ENCODE data around the gene KRTAP6-1. TPM values are rescaled to one million over a fixed set of nuclear protein-coding genes. Genes with fewer than 3 reads are reported as not detected.

KRTAP6-1 gene, protein sequence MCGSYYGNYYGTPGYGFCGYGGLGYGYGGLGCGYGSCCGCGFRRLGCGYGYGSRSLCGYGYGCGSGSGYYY
- not detected in 2 replicates for total RNA-seq

DNA sequence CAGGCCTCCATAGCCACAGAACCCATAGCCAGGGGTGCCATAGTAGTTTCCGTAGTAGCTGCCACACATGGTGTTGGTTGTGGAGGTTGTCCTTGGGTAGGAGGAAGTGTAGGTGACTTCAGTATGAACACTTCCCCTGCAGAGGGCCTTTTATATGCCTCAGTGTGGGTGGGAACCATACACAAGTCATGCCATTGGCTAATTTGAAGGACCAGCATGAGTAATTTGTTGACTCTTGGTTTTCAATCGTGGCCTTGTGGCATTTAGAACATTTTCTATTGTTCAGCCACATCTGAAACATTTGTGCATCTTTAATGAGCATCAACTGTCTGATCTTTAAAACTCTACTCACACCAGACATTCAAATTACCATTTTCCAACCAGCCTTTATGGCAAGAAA, at the start of gene KRTAP6-1:
TSS of gene KRTAP6-1 (minus strand) at position 95 of the 400 bp plus-strand sequence. CDS start at position 69, 26 bp downstream.

DNA sequence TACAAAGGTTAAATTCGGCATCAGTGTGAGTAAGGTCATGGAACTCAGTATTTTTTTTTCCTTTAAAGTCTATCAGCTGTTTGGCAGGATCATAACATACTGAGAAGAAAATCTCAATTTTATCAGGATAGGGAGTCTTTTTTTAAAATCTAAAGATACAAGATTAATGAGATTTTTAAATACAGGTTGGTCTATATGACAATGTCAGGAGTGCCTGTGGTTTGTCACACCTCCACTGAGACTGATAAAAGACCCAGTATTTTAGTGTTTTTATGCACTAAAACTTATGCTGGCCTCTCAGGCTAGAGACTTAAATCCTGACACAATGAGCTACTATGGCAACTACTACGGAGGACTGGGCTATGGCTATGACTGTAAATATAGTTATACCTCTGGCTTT, 28.8 kb upstream of the KRTAP6-1 start, which contains the start of gene KRTAP20-3:
TSS of gene KRTAP20-3 (plus strand) at position 301 of the 400 bp plus-strand sequence.

DNA sequence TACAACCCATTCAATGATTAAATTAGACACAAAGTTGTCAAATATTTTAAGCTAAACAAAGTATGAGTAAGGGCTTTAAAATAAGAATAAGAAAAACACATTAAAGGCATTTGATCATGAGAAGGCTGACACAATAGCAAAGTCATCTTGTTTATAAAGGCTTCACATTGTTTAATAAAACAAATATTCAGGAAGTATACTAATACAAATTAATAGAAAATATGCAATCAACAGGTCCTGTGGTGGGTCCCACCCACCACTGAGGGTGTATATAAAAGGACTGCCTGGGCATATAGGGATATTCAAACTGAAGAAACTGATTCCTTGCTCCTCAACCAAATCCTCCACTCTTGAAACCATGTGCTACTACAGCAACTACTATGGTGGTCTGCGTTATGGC, 21.2 kb upstream of the KRTAP6-1 start, which contains the start of gene KRTAP20-2:
TSS of gene KRTAP20-2 (plus strand) at position 301 of the 400 bp plus-strand sequence. CDS start at position 359, 58 bp downstream.

DNA sequence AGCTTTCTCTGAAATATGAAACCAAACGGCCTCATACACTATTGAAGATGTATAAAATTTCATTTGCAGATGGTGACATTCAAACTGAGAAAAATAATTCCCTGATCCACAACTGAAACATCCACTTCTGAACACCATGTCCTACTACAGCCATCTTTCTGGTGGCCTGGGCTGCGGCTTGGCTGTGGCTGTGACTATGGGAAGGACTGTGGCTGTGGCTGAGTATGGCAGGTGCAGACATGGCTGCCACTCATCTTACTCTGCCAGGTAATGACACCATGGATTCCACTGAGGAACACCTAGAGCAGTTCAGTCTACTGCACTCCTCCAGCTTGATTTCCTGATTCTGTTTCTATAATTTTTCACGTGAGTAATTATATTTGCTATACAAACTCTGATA, 6.8 kb upstream of the KRTAP6-1 start, which contains the start of gene KRTAP20-4:
TSS of gene KRTAP20-4 (plus strand) at position 106 of the 400 bp plus-strand sequence.

DNA sequence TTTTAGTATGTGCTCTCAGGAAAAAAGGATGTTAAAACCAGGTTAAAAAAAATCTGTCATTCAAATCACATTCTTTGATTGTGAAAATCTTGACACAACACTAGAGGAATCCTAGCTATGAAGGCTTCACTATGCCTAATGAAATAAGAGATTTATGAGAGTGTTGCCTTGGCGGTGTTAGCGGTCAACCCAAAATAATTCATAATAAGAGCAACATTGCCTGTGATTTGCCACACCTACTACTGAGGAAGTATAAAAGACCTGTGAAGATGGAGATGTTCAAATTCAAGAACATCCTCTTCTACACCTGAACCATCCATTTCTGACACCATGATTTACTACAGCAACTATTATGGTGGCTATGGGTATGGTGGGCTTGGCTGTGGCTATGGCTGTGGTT, 2.4 kb upstream of the KRTAP6-1 start, which contains the start of gene KRTAP20-1:
TSS of gene KRTAP20-1 (plus strand) at position 301 of the 400 bp plus-strand sequence. CDS start at position 331, 30 bp downstream.

DNA sequence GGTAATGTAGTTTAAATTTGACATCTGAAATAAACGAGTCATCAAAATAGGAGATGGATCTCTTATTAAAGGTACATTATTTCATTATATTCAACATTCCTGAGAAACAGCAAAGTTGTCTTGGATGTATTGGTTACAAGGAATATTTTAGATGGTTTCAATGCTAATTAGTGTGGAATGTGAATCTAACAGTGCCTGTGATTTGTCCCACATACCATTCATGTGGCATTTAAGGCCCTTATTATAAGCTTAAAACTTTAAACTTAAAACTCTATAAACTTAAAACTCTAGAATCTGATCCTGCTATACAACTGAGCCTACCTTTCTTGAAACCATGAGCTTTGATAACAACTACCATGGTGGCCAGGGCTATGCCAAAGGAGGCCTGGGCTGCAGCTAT, 12.9 kb downstream of the KRTAP6-1 start, which contains the start of gene KRTAP22-1:
TSS of gene KRTAP22-1 (plus strand) at position 301 of the 400 bp plus-strand sequence.

DNA sequence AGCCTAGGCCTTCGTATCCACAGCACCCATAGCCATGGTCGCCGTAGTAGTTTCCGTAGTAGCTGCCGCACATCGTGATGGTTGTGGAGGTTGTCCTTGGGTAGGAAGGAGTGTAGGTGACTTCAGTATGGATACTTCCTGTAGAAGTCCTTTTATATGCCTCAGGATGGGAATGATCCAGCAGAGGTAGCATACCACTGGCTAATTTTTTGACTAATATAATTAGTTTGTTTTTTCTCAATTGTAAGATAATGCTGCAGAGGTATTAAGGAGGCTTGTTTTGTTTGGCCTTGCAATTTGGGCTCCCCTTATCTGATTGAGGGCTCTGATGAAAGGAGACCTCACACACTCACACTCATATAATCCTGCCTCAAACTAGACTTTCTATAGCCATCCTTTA, 14.9 kb downstream of the KRTAP6-1 start, which contains the start of gene KRTAP6-2:
TSS of gene KRTAP6-2 (minus strand) at position 101 of the 400 bp plus-strand sequence. CDS start at position 73, 28 bp downstream.

DNA sequence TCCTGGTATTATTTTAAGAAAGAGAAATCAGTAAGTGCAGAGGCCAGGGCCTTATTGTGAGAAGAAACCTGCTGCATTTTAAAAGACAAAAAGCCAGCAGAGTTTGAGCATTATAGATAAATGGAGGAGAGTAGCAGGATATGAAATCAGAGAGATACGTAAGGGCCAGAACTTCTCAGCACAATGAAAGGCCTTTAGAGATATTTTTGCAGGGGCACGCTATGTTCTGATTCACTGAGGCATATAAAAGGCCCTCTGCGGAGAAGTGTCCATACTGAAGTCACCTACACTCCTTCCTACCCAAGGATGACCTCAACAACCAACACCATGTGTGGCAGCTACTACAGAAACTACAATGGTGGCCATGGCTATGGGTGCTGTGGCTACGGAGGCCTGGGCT, 21.6 kb downstream of the KRTAP6-1 start, which contains the start of gene KRTAP6-3:
TSS of gene KRTAP6-3 (plus strand) at position 301 of the 400 bp plus-strand sequence. CDS start at position 307, 6 bp downstream.

DNA sequence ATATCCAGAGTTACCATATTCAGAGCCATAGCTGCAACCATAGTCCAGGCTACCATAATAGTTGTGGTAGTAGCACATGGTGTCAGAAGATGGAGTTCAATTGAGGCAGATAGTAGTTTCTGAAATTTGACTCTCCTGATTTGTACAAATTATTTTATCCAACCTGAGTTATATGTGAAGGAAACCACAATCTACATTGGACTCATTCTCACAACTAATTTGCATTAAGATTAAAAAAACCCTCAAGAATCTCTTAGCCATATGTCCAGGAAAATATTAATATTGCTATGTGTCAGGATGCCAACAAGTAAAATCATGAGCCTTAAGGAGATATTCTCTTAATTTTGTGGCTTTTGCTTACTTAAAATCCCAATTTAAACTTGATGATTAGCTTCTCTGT, 23.4 kb downstream of the KRTAP6-1 start, which contains the start of gene KRTAP22-2:
TSS of gene KRTAP22-2 (minus strand) at position 101 of the 400 bp plus-strand sequence.

Other genes starting within 250 kb of the KRTAP6-1 start
- not detected in 2 replicates for gene KRTAP13-2, start 241.7 kb downstream of the KRTAP6-1 start, total RNA-seq
- gene KRTAP13-1, start 217.9 kb downstream of the KRTAP6-1 start, total RNA-seq: not detected in 2 replicates
- gene KRTAP13-3, start 188.0 kb downstream of the KRTAP6-1 start, total RNA-seq: not detected in 2 replicates
- not detected in 2 replicates for gene KRTAP13-4, start 183.7 kb downstream of the KRTAP6-1 start, total RNA-seq
- not detected in 2 replicates for gene KRTAP15-1, start 173.7 kb downstream of the KRTAP6-1 start, total RNA-seq
- gene KRTAP19-1, start 133.6 kb downstream of the KRTAP6-1 start, total RNA-seq: not detected in 2 replicates
- gene KRTAP19-2, start 126.5 kb downstream of the KRTAP6-1 start, total RNA-seq: not detected in 2 replicates
- gene KRTAP19-3, start 121.9 kb downstream of the KRTAP6-1 start, total RNA-seq: not detected in 2 replicates
- gene KRTAP19-4, start 116.8 kb downstream of the KRTAP6-1 start, total RNA-seq: not detected in 2 replicates
- not detected in 2 replicates for gene KRTAP19-5, start 111.8 kb downstream of the KRTAP6-1 start, total RNA-seq
- gene KRTAP19-6, start 72.1 kb downstream of the KRTAP6-1 start, total RNA-seq: not detected in 2 replicates
- not detected in 2 replicates for gene KRTAP19-7, start 52.6 kb downstream of the KRTAP6-1 start, total RNA-seq
- not detected in 2 replicates for gene KRTAP22-2, start 23.5 kb downstream of the KRTAP6-1 start, total RNA-seq
- not detected in 2 replicates for gene KRTAP6-3, start 21.5 kb downstream of the KRTAP6-1 start, total RNA-seq
- not detected in 2 replicates for gene KRTAP6-2, start 15.0 kb downstream of the KRTAP6-1 start, total RNA-seq
- gene KRTAP22-1, start 12.8 kb downstream of the KRTAP6-1 start, total RNA-seq: not detected in 2 replicates
- not detected in 2 replicates for gene KRTAP20-1, start 2.5 kb upstream of the KRTAP6-1 start, total RNA-seq
- gene KRTAP20-4, start 6.7 kb upstream of the KRTAP6-1 start, total RNA-seq: not detected in 2 replicates
- gene KRTAP20-2, start 21.3 kb upstream of the KRTAP6-1 start, total RNA-seq: not detected in 2 replicates
- gene KRTAP20-3, start 28.9 kb upstream of the KRTAP6-1 start, total RNA-seq: not detected in 2 replicates
- not detected in 2 replicates for gene KRTAP21-3, start 104.8 kb upstream of the KRTAP6-1 start, total RNA-seq
- not detected in 2 replicates for gene KRTAP21-2, start 133.3 kb upstream of the KRTAP6-1 start, total RNA-seq
- not detected in 2 replicates for gene KRTAP21-1, start 141.5 kb upstream of the KRTAP6-1 start, total RNA-seq
- gene KRTAP8-1, start 199.3 kb upstream of the KRTAP6-1 start, total RNA-seq: not detected in 2 replicates
- gene KRTAP7-1, start 215.8 kb upstream of the KRTAP6-1 start, total RNA-seq: not detected in 2 replicates